Measurements from ENCODE around the gene GMDS.

GMDS gene

GRCh38 chr6:2188397-2188796 lies 57.0 kb downstream of the GMDS start (continued):
- TF ChIP-seq PATZ1 (CRISPR knock-in tag; IDR thresholded peaks at IDR 0.05; ENCODE audit: borderline replicate concordance) (no peak), ZC3H10 (CRISPR knock-in tag; IDR thresholded peaks at IDR 0.05) (no peak)

DNA sequence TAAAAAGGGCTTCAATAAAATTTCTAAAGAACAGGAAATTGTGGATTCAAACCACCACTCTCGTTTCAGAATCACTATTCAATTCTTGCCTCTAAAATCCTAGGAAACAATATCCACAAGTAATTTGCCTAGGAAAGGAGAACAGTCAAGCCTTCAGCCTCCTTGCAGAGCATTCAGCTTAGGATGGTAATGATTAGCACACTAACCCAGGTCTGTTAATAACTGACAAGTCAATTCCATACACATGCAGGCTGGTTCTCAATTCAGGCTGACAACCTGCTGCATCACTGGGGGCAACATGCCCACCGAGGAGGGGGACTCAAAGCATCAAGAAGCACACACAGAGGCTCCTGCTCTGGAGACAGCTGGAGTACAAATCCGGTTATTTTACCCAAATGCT lies 57.6 kb downstream of the GMDS start:
- TF ChIP-seq OSR1 (CRISPR knock-in tag; IDR thresholded peaks at IDR 0.05) (no peak), ZNF565 (CRISPR knock-in tag; conservative IDR thresholded peaks at IDR 0.05; ENCODE audit: low read depth) (no peak), ARNTL (CRISPR knock-in tag; IDR thresholded peaks at IDR 0.05; ENCODE audit: borderline replicate concordance, low read depth) (no peak), ZFP30 (CRISPR knock-in tag; IDR thresholded peaks at IDR 0.05) (no peak), PPARA (CRISPR knock-in tag; IDR thresholded peaks at IDR 0.05; ENCODE audit: borderline replicate concordance) (no peak), ZNF8 (CRISPR knock-in tag; IDR thresholded peaks at IDR 0.05) (no peak), BACH2 (CRISPR knock-in tag; IDR thresholded peaks at IDR 0.05; ENCODE audit: borderline replicate concordance) (no peak), ZFP3 (CRISPR knock-in tag; IDR thresholded peaks at IDR 0.05) (no peak), GLIS3 (CRISPR knock-in tag; IDR thresholded peaks at IDR 0.05) (no peak), CSDC2 (CRISPR knock-in tag; IDR thresholded peaks at IDR 0.05) (no peak), ZNF70 (CRISPR knock-in tag; IDR thresholded peaks at IDR 0.05) (no peak), RARB (CRISPR knock-in tag; IDR thresholded peaks at IDR 0.05) (no peak), SNAI2 (CRISPR knock-in tag; IDR thresholded peaks at IDR 0.05) (no peak), TCF4 (CRISPR knock-in tag; IDR thresholded peaks at IDR 0.05; ENCODE audit: borderline replicate concordance) (no peak)
- TF ChIP-seq, protein P1, sequence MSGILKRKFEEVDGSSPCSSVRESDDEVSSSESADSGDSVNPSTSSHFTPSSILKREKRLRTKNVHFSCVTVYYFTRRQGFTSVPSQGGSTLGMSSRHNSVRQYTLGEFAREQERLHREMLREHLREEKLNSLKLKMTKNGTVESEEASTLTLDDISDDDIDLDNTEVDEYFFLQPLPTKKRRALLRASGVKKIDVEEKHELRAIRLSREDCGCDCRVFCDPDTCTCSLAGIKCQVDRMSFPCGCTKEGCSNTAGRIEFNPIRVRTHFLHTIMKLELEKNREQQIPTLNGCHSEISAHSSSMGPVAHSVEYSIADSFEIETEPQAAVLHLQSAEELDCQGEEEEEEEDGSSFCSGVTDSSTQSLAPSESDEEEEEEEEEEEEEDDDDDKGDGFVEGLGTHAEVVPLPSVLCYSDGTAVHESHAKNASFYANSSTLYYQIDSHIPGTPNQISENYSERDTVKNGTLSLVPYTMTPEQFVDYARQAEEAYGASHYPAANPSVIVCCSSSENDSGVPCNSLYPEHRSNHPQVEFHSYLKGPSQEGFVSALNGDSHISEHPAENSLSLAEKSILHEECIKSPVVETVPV (CRISPR knock-in tag; IDR thresholded peaks at IDR 0.05) = no peak
- TF ChIP-seq, protein P2, sequence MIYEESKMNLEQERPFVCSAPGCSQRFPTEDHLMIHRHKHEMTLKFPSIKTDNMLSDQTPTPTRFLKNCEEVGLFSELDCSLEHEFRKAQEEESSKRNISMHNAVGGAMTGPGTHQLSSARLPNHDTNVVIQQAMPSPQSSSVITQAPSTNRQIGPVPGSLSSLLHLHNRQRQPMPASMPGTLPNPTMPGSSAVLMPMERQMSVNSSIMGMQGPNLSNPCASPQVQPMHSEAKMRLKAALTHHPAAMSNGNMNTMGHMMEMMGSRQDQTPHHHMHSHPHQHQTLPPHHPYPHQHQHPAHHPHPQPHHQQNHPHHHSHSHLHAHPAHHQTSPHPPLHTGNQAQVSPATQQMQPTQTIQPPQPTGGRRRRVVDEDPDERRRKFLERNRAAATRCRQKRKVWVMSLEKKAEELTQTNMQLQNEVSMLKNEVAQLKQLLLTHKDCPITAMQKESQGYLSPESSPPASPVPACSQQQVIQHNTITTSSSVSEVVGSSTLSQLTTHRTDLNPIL (CRISPR knock-in tag; IDR thresholded peaks at IDR 0.05; ENCODE audit: low read depth) = no peak
- no peak for ATAC-seq

DNA sequence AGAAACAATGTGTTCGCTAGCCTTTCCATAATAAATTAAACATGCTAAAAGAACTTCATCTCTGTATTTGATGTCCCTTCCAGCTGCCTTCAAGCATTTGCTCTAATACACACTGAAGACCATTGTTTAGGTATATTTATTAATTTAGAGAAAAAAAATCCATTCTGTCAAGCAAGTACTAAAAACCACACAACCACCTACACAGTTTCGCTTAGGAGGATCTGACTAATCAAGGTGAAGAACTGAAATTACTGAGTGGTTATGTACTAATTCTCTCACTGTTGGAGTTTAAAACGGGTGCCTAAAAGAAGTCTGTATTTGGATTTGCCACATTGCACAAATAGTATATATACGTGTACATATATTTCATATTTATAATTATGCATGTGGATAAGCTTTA lies 58.9 kb downstream of the GMDS start:
- ATAC-seq = no peak
- TF ChIP-seq GLIS3 (CRISPR knock-in tag; IDR thresholded peaks at IDR 0.05) (no peak), ZNF8 (CRISPR knock-in tag; IDR thresholded peaks at IDR 0.05) (no peak), ZFP30 (CRISPR knock-in tag; IDR thresholded peaks at IDR 0.05) (no peak), ARNTL (CRISPR knock-in tag; IDR thresholded peaks at IDR 0.05; ENCODE audit: borderline replicate concordance, low read depth) (no peak), ZNF565 (CRISPR knock-in tag; conservative IDR thresholded peaks at IDR 0.05; ENCODE audit: low read depth) (no peak), TCF4 (CRISPR knock-in tag; IDR thresholded peaks at IDR 0.05; ENCODE audit: borderline replicate concordance) (no peak), TSHZ2 (CRISPR knock-in tag; IDR thresholded peaks at IDR 0.05) (no peak), BACH2 (CRISPR knock-in tag; IDR thresholded peaks at IDR 0.05; ENCODE audit: borderline replicate concordance) (no peak), ZNF70 (CRISPR knock-in tag; IDR thresholded peaks at IDR 0.05) (no peak), ISL1 (CRISPR knock-in tag; IDR thresholded peaks at IDR 0.05) (no peak), SNAI2 (CRISPR knock-in tag; IDR thresholded peaks at IDR 0.05) (no peak), ZFP3 (CRISPR knock-in tag; IDR thresholded peaks at IDR 0.05) (no peak), OSR1 (CRISPR knock-in tag; IDR thresholded peaks at IDR 0.05) (no peak), PATZ1 (CRISPR knock-in tag; IDR thresholded peaks at IDR 0.05; ENCODE audit: borderline replicate concordance) (no peak), PPARA (CRISPR knock-in tag; IDR thresholded peaks at IDR 0.05; ENCODE audit: borderline replicate concordance) (no peak), ZC3H10 (CRISPR knock-in tag; IDR thresholded peaks at IDR 0.05) (no peak)
- TF ChIP-seq, protein P3, sequence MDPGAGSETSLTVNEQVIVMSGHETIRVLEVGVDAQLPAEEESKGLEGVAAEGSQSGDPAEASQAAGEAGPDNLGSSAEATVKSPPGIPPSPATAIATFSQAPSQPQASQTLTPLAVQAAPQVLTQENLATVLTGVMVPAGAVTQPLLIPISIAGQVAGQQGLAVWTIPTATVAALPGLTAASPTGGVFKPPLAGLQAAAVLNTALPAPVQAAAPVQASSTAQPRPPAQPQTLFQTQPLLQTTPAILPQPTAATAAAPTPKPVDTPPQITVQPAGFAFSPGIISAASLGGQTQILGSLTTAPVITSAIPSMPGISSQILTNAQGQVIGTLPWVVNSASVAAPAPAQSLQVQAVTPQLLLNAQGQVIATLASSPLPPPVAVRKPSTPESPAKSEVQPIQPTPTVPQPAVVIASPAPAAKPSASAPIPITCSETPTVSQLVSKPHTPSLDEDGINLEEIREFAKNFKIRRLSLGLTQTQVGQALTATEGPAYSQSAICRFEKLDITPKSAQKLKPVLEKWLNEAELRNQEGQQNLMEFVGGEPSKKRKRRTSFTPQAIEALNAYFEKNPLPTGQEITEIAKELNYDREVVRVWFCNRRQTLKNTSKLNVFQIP (CRISPR knock-in tag; IDR thresholded peaks at IDR 0.05; ENCODE audit: borderline replicate concordance, low read depth) = no peak
- TF ChIP-seq, protein P2 (CRISPR knock-in tag; IDR thresholded peaks at IDR 0.05; ENCODE audit: low read depth) = no peak

All from SK-N-SH treated with all-trans-retinoic acid at 6 μM for 48 hours (cell line).